Caco-2 (cell line): ENCODE results near the gene SPATA24. TPM values are rescaled to one million over a fixed set of nuclear protein-coding genes. Genes with fewer than 3 reads are reported as not detected.
A peak's percentile ranks its signal among the peaks of the same experiment; 100 is the strongest.

ENCODE experiments used
- Bru-seq: library from RNA; stranded (reverse); fragments of 400-500 nt; gene quantifications from one replicate; lab custom pipeline; 2021; lab: Mats Ljungman, UMichigan
- BruChase-seq, 2 experiments: library from RNA; stranded (reverse); fragments of 400-500 nt; gene quantifications; one replicate each; lab custom pipeline; 2021; lab: Mats Ljungman, UMichigan
- BruUV-seq: library from RNA; stranded (reverse); fragments of 400-500 nt; replicated peaks from 2 replicates; lab custom pipeline; 2021; lab: Mats Ljungman, UMichigan
- CTCF ChIA-PET: fragments of 300-600 bp; sonication (Branson Sonifier 250); formaldehyde crosslinking; loops from one replicate; lab custom pipeline; 2022; ENCODE audit warnings: antibody characterized with exemption; lab: Charles Lee
- POLR2A ChIA-PET: fragments of 300-600 bp; sonication (Branson Sonifier 250); formaldehyde crosslinking; loops from one replicate; lab custom pipeline; 2022; ENCODE audit warnings: antibody characterized with exemption; lab: Charles Lee
- DNase-seq, 2 experiments: peaks; one replicate each; pipeline versions ENCODE4 v3.0.0 to v3.0.0-alpha.2; 2020 to 2022
- H3K27me3 ChIP-seq: replicated peaks from 2 replicates; pipeline ENCODE4 v1.6.0; 2011; ENCODE audit warnings: low read length; ENCODE audit not compliant: control insufficient read depth, insufficient read depth
- H3K36me3 ChIP-seq: 2 replicates; pipeline ENCODE4 v1.5.1; 2011; ENCODE audit warnings: low read length; ENCODE audit not compliant: control insufficient read depth, insufficient read depth
- H3K4me1 ChIP-seq: fragments of 250-450 bp; sonication (Bioruptor Pico); 2 replicates; pipeline ENCODE4 v1.5.1; 2020; ENCODE audit warnings: mild to moderate bottlenecking
- H3K4me3 ChIP-seq: 2 replicates; pipeline ENCODE4 v1.5.1; 2011; ENCODE audit warnings: low read depth, mild to moderate bottlenecking, control low read depth, low read length
- H3K9me3 ChIP-seq: fragments of 250-450 bp; sonication (Bioruptor Pico); 2 replicates; pipeline ENCODE4 v1.5.1; 2020; ENCODE audit warnings: mild to moderate bottlenecking, moderate library complexity
- H3K27ac Mint-ChIP-seq: one replicate; pipeline ENCODE4 v1.8.0; 2022; ENCODE audit warnings: mixed read lengths; ENCODE audit not compliant: unreplicated experiment
- H3K27me3 Mint-ChIP-seq: one replicate; pipeline ENCODE4 v1.8.0; 2022; ENCODE audit warnings: mixed read lengths; ENCODE audit not compliant: insufficient read depth, unreplicated experiment
- H3K36me3 Mint-ChIP-seq: one replicate; pipeline ENCODE4 v1.8.0; 2022; ENCODE audit warnings: mild to moderate bottlenecking, mixed read lengths; ENCODE audit not compliant: insufficient read depth, unreplicated experiment
- H3K4me1 Mint-ChIP-seq: one replicate; pipeline ENCODE4 v1.8.0; 2022; ENCODE audit warnings: low read depth, mixed read lengths; ENCODE audit not compliant: unreplicated experiment
- H3K4me3 Mint-ChIP-seq: one replicate; pipeline ENCODE4 v1.8.0; 2022; ENCODE audit warnings: mild to moderate bottlenecking, moderate library complexity, mixed read lengths; ENCODE audit not compliant: unreplicated experiment
- H3K9me3 Mint-ChIP-seq: one replicate; pipeline ENCODE4 v1.8.0; 2022; ENCODE audit warnings: mixed read lengths; ENCODE audit not compliant: unreplicated experiment
- CTCF ChIP-seq, 2 experiments: fragments of 200-600 bp in 1 of 2; IDR thresholded peaks; 1 replicate in 1 of 2; 2 replicates in 1 of 2; pipeline versions ENCODE4 v1.5.1 to v1.8.0; 2011 to 2022; ENCODE audit warnings: antibody characterized with exemption in 1 of 2, control low read depth in 1 of 2, inconsistent platforms in 1 of 2, low read depth in 1 of 2, low read length in 1 of 2, mild to moderate bottlenecking in 1 of 2, moderate library complexity in 1 of 2; ENCODE audit not compliant: insufficient read depth in 1 of 2, severe bottlenecking in 1 of 2, unreplicated experiment in 1 of 2
- intact Hi-C: fragments of 100-400 bp; cut with micrococcal nuclease; formaldehyde crosslinking; loops from one replicate; pipeline ENCODE4 v1.10.0; 2022; ENCODE audit not compliant: unreplicated experiment
- long read RNA-seq: library from polyadenylated mRNA; stranded (forward); transcript quantifications from one replicate; pipeline ENCODE4 v2.0.0, GENCODE V29; 2022
- total RNA-seq: library from RNA; stranded (reverse); gene quantifications from 2 replicates; pipeline ENCODE4 v1.2.3, GENCODE V29; 2022

The SPATA24 gene
- total RNA-seq (10.1 and 10.2 TPM in 2 replicates), Bru-seq, nascent RNA (percentile 66 among the genes with signal in this experiment), BruChase-seq, experiment 1, labeled RNA remaining after a 2-hour chase (percentile 60 among the genes with signal in this experiment), BruChase-seq, experiment 2, labeled RNA remaining after a 6-hour chase (percentile 65 among the genes with signal in this experiment)
- long read RNA-seq, partial matches to known transcripts, result 0 of 7 reads
- long read RNA-seq, other reads (novel, unspliced or antisense), result 1 of 7 reads

GRCh38 chr5:139403787-139404483 is at the start of gene SPATA24:
Gene SPATA24 (minus strand): TSS chr5:139404089. CDS start chr5:139404060, 29 bp downstream.
- Histone ChIP-seq H3K27me3 (no peaks in the 10 kb centered on the region), H3K36me3 (no peaks in the 10 kb centered on the region), H3K9me3 (no peaks in the 10 kb centered on the region), H3K4me1 (0 out of 2 replicates have a peak, but pooled peaks cover 4% of the 10 kb centered on the region), H3K4me3 (peak within 1 kb of the TSS; percentile 57)
- DNase-seq, result peak; percentile 97
- Mint-ChIP-seq H3K4me1 (peaks cover 13% of the 10 kb centered on the region), H3K36me3 (peaks cover 19% of the 10 kb centered on the region), H3K27me3 (no peaks in the 10 kb centered on the region), H3K27ac (peak within 1 kb of the TSS; percentile 97), H3K4me3 (peak within 1 kb of the TSS; percentile 90), H3K9me3 (no peaks in the 10 kb centered on the region)
- CTCF ChIA-PET, result interaction anchor here (0.6 to 1.3 kb wide), 4 partner anchors 8 to 19 kb away, joined by 3 to 7 read pairs (median 4); no protein-coding TSS in a partner anchor
- intact Hi-C loops, result loop anchor here (1.0 kb wide), 4 partner anchors 11 to 206 kb away; partner anchors contain the start of genes DNAJC18, SIL1 and UBE2D2
- POLR2A ChIA-PET, result interaction anchor here (0.6 to 1.3 kb wide), 6 partner anchors 10 to 1651 kb away, joined by 3 to 10 read pairs (median 3); partner anchors contain the start of genes DNAJC18 and MATR3
- no peak for TF ChIP-seq CTCF (IDR thresholded peaks at IDR 0.05; ENCODE audit: insufficient read depth in 1 of 2, low read depth in 1 of 2, low read length in 1 of 2, severe bottlenecking in 1 of 2, unreplicated experiment in 1 of 2)
- BruUV-seq, result no TSS peak

- Histone ChIP-seq H3K36me3 (no peaks in the 10 kb centered on the region), H3K4me3 (no peak overlapping the region), H3K4me1 (no peaks in the 10 kb centered on the region), H3K9me3 (no peaks in the 10 kb centered on the region), H3K27me3 (no peaks in the 10 kb centered on the region)
- TF ChIP-seq CTCF (IDR thresholded peaks at IDR 0.05; ENCODE audit: insufficient read depth in 1 of 2, low read depth in 1 of 2, low read length in 1 of 2, severe bottlenecking in 1 of 2, unreplicated experiment in 1 of 2), result no peak
- no peaks in the 10 kb centered on the region for H3K27me3 Mint-ChIP-seq
- ChIA-PET POLR2A (no interaction called here), CTCF (no interaction called here)
- intact Hi-C loops, result no loop called here
- no peaks in the 10 kb centered on the region for H3K9me3 Mint-ChIP-seq
- BruUV-seq, result no TSS peak
- no peak overlapping the region for H3K4me3 Mint-ChIP-seq
- no peaks in the 10 kb centered on the region for H3K36me3 Mint-ChIP-seq
- no peaks in the 10 kb centered on the region for H3K4me1 Mint-ChIP-seq
- H3K27ac Mint-ChIP-seq, result no peak overlapping the region
- DNase-seq, result no peak
Measured at GRCh38 chr5:139451878-139452660, 48.2 kb upstream of the SPATA24 start.

- H3K36me3 ChIP-seq, result no peaks in the 10 kb centered on the region
- BruUV-seq, result no TSS peak
- POLR2A ChIA-PET, result no interaction called here
- H3K27me3 Mint-ChIP-seq, result no peaks in the 10 kb centered on the region
- DNase-seq, result no peak
- H3K4me1 Mint-ChIP-seq, result peaks cover 5% of the 10 kb centered on the region
- no peaks in the 10 kb centered on the region for H3K27me3 ChIP-seq
- H3K36me3 Mint-ChIP-seq, result no peaks in the 10 kb centered on the region
- no peaks in the 10 kb centered on the region for H3K4me1 ChIP-seq
- H3K27ac Mint-ChIP-seq, result no peak overlapping the region
- no peak for TF ChIP-seq CTCF (IDR thresholded peaks at IDR 0.05; ENCODE audit: insufficient read depth in 1 of 2, low read depth in 1 of 2, low read length in 1 of 2, severe bottlenecking in 1 of 2, unreplicated experiment in 1 of 2)
- CTCF ChIA-PET, result no interaction called here
- intact Hi-C loops, result no loop called here
- H3K9me3 ChIP-seq, result no peaks in the 10 kb centered on the region
- H3K4me3 ChIP-seq, result no peak overlapping the region
- no peaks in the 10 kb centered on the region for H3K9me3 Mint-ChIP-seq
- H3K4me3 Mint-ChIP-seq, result no peak overlapping the region
Measured at GRCh38 chr5:139451176-139451575, 47.3 kb upstream of the SPATA24 start.
